Measurements from ENCODE around the gene DLGAP1.

The DLGAP1 gene

DNA sequence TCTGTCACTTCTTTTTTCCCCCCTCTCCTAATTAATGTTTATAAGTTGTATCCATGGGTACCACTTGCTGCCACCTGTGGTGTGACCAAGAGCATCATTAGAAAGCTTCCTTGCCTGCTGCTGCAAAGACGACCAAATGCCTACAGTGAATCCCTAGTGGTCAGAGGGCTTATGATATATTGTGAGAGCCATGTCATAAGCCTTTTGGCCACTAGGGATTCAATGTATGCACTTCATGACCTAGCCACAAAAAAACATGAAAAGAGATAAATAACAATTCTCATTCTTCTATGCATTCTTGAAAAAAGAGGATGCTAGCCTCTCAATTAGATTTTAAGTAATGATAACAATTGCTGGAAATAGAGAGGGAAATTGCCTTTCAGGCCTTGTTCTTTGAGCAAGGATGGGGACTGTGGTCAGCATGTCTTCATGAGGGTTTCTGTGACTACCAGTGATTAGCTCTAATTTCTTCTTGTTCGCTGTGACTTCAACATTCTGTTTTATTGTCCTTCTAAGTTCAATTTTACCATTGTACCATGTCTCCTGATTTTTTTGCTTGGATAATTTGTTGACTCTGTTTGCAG lies 569.8 kb downstream of the DLGAP1 start:
- no peak for DNase-seq

GRCh38 chr18:3879836-3880120 lies 575.3 kb downstream of the DLGAP1 start:
- DNase-seq, result no peak

- DNase-seq, result no peak
These were observed 575.8 kb downstream of the DLGAP1 start for GRCh38 chr18:3879114-3879835.

- DNase-seq, result no peak
These were observed 576.7 kb downstream of the DLGAP1 start for GRCh38 chr18:3878401-3878800.

DNA sequence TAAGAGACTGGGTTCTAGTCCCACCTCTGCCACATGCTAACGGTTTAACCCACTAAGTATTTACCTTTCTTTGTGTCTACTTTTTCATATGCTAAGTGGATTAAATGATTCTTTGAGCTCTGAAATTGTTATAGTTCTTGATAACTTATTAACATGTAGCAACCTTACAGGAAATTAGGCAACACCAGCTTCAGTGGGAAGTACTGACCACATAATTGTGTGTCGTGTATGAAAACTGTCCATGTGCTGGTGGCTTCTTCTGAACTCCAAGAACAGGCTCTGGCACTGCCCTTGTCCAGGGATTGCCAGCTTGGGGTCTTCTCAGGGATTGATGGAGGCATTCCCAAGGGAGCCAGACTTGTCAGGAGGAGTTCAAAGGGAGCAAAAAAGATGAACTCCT lies 577.4 kb downstream of the DLGAP1 start:
- peak; percentile 33 for DNase-seq

- no peak for DNase-seq
These were observed 579.1 kb downstream of the DLGAP1 start for GRCh38 chr18:3875961-3876360.

- DNase-seq, result no peak
These were observed 579.7 kb downstream of the DLGAP1 start for GRCh38 chr18:3875376-3875775.

DNA sequence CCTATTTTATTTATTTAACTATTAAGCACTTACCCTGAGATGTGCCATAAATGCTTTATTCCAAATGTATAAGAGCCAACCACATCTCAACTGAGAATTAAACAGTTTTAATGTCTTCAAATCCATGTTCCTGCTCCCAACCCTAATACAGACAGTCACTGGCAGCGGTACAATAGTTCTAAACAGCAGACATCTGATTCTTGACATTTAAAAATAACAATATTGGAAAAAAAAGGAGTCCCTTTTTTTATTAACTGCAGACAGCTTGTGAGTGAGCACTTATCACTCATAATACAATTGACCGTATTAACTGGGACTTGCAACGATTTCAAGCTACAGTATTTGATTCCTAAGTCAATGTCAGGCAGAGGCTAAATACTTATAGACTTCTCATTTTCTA lies 580.5 kb downstream of the DLGAP1 start:
- DNase-seq, result no peak

DNA sequence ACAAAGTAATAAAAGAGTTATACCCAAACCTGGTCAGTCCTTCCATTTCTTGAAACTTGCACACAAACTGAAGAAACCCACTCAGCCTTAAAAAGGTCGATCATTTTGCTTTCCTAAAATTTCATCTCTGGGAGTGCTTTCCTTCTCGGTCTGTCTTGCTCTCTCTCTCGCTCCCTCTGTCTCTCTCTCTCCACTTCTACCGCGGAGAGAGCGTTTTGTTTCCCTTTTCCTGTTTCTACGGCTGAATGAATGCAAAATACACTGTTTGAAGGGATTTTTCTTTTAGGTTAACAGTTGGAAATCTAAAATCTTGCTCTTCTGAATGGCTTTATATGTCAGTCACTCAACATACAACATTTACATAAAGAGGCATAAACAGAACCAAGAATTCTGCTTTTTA lies 581.0 kb downstream of the DLGAP1 start:
- DNase-seq, result no peak

DNA sequence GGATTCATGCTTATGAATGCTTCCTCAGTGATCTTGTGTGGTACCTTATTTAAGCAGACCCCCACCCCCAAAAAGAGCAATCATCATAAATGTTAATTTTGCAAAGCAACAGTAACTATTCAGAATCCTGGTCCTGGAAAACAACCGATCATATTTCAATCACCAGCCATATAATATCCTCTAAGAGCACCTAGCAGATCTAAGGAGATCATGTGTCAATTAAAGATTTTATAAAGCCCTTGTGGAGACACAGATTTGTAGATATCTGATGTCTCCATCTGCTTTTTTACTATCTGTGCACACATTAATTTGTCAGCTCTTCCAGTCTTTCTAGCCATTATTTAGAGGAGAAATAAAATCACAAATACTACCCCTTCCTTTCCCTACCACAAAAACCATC lies 581.4 kb downstream of the DLGAP1 start:
- no peak for DNase-seq

DNA sequence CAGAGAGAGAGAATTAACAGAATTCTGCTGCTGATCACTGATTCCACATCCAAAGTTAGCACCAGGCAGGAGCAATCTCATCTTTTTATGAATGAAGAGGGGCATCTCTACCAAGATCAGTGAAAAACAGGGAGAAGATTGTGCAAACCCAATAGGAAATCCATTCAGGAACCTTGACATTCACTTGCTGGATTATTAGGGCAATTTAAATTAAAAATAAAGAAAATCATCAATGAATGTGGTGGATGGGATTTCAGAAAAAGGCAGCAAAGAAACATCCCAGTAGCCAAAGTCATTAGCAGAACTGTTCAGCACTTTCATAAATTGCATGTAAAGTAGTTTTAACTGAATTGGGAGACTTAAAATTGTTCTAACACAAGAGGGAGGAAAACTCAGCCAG lies 581.9 kb downstream of the DLGAP1 start:
- no peak for DNase-seq

DNA sequence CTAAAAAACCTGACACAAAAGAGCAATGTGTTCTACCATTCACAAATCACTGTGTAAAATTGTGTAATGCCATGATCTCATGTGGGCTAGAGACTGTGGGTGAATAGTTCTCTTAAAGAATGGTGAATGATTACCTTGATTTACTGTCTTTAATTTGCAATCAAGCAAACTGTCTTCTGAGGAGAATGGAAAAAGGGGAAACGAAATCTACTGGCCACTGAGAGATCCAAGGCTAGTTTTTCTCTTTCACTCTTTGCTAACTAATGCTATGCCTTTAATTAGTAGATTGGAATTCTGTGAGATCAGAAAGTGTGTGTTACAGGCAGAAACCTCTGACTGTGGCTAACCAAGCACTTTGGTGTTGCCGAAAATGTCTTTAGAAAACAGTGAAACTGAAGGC lies 582.5 kb downstream of the DLGAP1 start:
- no peak for DNase-seq

- DNase-seq, result no peak
These were observed 583.4 kb downstream of the DLGAP1 start for GRCh38 chr18:3871687-3872086.

GRCh38 chr18:3870914-3871313 lies 584.2 kb downstream of the DLGAP1 start:
- no peak for DNase-seq

DNA sequence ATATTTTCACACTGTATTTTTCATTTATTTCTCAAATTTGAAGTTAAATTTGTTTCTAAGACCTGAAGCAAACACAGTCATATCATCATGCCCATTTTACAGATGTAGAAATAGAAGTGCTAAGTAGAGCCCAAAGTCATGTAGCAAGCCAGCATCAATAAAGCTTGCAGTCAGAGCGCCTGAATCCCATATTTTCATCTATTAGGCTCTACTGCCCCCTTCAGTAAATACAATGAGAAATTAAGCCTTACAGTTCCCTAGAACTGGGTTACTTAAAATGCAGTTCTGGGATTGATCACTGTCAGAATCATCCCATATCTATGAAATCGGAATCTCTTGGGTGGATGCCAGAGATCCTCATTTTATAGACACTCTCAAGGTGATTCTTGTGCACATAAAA lies 585.3 kb downstream of the DLGAP1 start:
- peak; percentile 18 for DNase-seq

- DNase-seq, result no peak
These were observed 587.2 kb downstream of the DLGAP1 start for GRCh38 chr18:3867864-3868311.

- DNase-seq, result no peak
These were observed 587.9 kb downstream of the DLGAP1 start for GRCh38 chr18:3867236-3867635.

DNA sequence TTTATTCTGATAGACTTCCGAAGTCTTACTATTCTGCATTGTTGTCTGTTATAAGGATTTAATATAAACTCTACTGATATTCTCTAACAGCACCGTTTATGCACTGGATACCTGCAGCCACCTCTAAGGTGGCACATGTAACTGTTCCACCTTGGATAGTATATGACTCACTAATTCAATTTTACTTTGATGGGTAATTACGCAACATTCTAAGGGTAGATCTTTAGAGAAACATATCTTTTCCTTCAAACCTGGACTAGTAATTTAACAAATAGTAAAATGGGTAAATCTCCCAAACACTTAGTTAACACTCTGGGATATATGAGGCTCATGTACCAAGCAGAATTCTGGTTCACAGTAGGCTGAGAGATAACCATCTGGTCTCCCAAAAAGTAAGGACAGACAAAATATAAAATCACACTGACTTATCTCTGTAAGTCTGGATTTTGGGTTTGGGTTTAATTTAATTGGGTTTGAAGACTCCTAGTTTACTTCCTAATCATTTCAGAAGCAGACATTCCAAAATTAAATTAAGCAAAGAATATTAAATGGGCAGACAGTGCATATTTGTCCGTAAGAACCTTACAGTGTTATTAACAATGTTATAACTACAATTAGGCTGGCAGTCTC lies 590.3 kb downstream of the DLGAP1 start:
- no peak for DNase-seq

DNA sequence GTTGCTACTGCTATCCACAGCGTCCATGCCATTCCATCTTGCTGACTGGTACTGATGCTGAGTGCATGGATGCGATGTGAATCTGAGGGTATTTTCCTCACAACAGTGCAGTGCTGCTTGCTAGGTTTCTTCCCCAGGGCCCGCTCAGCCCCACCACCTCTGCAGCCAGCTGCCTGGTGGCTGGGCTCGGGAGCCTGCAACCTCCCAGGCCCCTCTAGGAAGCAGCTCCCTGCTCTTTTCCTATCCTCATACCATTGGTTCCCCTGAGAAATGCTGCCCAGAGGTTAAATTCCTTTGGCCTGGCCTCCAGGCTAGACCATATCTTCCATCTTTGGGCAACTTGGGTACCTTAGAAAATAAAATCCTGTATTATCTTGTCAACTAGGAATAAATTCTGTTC lies 591.5 kb downstream of the DLGAP1 start:
- no peak for DNase-seq

- no peak for DNase-seq
These were observed 592.1 kb downstream of the DLGAP1 start for GRCh38 chr18:3863006-3863405.

DNA sequence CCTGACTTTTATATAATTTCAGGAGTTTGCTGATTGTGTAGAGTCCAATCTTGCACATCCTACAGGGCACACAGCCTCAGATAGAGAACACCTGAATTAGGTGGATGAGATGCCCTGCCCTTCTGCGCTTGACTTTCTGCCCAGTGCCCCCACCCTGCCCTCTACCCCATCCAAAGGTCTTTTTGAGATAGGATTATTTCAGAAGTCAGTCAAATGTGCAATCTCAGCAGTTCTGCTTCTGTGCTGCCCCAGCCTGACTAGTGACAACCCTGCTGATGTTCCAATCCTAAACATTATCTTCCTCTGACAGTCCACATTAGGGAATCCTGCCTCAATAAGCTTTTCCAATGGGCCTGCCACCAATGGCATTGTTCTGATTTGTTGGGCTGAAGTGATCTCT lies 593.6 kb downstream of the DLGAP1 start:
- no peak for DNase-seq

DNA sequence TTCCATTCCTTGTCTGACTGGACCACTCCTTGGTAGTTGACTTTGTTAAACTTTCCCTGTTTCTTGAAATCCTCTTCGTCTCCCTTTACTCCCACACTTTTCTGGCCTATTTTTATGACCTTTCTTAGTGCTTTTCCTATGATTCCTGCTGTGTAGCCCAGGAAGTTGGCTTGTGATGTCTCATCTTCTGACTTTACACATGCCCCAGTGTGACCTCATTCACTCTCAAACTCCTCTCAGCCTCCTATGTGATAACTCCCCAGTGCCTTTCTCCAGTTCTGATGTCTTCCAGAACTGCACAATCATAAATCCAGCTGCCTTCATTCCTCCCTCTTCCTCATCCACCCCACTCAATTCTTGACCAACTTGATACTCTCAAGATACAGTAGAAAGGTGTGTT lies 597.6 kb downstream of the DLGAP1 start:
- no peak for DNase-seq

DNA sequence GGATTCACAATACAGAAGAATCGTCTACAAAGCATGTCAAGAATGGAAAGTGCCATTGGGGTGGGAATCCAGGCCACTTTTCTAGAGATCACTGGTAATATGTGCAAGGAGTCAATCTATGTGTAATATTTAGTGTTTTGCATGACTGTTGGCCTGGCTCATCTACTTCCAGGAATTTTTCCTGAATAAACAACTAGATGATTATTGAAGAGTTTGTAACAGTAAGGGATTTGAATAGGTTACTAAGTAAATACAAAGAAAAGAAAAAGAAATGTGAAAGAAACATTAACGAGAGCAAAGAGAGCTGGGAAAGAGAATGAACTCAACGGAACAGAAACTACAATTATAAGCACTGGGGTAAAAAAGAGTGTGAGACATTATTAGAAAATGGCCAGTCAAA lies 599.1 kb downstream of the DLGAP1 start:
- no peak for DNase-seq

DNA sequence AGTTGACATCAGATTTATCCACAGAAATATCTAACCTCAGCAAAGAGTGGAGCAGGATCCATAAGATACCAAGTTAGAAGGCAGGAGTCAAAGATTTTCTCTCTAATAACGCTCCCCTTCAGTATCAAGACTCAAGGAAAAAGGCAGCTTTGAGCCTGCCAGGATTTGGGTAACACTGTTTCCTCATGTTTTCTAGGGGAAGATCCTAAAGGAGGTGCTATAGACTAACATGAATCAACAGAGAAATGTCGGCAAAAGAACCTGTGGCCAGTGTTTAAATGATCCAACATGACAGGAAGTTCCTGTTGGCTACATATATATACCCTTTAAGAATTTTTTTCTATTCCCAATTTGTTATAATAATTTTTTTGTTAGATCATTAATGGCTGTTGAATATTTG lies 602.8 kb downstream of the DLGAP1 start:
- DNase-seq, result no peak

GRCh38 chr18:3851159-3851558 lies 603.9 kb downstream of the DLGAP1 start:
- DNase-seq, result no peak

All from GF-D8 (cell line).